ENCODE measurements around the gene GJA3. TPM values are rescaled to one million over a fixed set of nuclear protein-coding genes. Genes with fewer than 3 reads are reported as not detected.
A peak's percentile ranks its signal among the peaks of the same experiment; 100 is the strongest.
"Not testable (repeated sequence)": the region's sequence is repeated elsewhere in the genome, so short reads cannot be mapped to it uniquely, and the experiment has no call there.

Gene GJA3
- total RNA-seq, 1 experiment from 2014 or later, result 3.3 TPM

DNA sequence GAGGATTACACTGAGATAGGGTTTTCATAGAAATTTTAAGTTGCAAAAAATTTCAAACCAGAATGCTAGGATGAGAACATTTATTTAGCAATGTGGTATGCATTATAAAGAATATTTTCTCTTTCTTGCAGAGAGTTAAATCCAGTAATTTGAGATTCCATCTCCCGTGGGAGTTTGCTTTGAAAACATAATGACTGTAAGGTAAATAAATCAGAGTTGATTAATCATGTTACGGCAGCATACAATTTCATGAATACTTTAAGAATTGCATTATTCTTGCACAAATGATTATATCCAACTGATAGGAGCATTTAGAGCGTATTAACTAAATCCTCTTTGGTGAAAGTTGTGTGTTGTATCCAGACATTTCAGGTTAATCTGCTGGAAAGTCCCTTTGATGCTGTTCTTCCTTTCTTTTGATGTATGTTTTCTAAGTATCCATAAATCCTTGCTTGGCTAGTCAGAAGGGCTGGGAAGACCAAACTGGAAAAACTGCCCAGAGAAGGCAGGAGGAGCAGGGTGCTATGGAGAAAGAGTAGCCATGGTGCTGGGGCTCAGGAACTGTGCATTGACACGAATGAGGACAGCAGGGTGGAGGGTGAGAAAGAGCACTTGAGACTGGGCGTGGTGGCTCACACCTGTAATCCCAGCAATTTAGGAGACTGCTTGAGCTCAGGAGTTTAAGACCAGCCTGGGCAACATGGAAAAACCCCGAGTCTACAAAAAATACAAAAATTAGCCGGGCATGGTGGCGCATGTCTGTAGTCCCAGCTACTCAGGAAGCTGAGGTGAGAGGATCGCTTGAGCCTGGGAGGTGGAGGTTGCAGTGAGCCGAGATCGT is 4.8 kb upstream of the GJA3 start:
- no peak for DNase-seq
- Histone ChIP-seq H3K9me3 (no peaks in the 10 kb centered on the region), H3K27me3 (no peaks in the 10 kb centered on the region), H3K4me3 (no peak overlapping the region), H3K36me3 (no peaks in the 10 kb centered on the region)

DNA sequence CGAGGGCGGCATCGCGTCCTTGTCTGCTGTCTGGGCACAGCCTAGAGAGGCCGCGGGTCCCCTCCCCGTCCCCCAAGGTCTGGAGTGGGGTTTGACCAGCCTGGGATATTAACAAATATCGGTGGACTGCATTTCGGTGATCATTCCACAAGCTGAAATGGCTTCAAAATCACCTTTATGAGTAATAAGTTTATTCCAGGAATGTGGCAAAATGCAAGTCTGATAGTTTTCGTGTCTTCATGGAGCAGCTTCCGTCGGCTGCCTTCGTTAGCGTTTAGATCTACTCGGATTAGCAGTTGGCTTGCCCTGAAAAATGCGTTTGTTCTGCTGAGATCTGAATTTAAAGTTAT is 1.1 kb upstream of the GJA3 start:
- H3K4me3 ChIP-seq, result no peak overlapping the region
- H3K27me3 ChIP-seq, result no peaks in the 10 kb centered on the region
- H3K9me3 ChIP-seq, result no peaks in the 10 kb centered on the region
- no peak for DNase-seq
- no peaks in the 10 kb centered on the region for H3K36me3 ChIP-seq

DNA sequence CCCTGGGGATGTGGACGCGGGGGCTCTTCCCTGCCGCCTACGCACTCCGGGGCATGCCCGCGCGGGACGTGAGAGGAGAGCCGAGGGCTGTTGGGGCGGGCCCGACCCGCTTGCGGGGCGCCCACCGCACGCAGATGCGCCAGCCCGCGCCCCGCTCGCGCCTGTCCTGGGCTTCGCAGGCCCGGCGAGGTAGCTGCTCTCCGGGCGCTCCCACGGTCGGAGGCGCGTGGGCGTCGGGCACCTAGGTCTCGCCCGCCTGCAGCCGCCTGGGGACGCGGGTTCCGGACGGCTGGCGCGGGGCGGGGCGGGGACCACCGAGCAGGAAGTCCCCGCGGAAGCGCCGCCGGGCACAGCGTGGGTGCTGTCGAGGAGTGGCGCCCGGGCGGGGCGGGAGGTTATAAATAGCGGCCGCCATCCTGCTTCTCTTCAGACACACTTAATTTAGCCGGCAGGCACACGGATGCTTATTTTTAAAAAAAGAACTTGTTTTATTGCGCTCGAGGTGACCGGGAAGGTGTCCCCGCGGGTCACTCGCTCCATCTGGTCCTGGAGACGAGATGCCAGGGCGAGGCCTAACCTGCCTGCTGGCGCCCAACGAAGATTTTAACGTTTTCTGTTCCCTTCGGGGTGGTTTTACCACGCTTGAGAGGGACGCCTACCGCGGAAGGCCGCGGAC is 561 bp upstream of the GJA3 start:
- Histone ChIP-seq H3K4me3 (peak overlapping the region; percentile 56), H3K9me3 (no peaks in the 10 kb centered on the region), H3K36me3 (no peaks in the 10 kb centered on the region), H3K27me3 (no peaks in the 10 kb centered on the region)
- no peak for DNase-seq

DNA sequence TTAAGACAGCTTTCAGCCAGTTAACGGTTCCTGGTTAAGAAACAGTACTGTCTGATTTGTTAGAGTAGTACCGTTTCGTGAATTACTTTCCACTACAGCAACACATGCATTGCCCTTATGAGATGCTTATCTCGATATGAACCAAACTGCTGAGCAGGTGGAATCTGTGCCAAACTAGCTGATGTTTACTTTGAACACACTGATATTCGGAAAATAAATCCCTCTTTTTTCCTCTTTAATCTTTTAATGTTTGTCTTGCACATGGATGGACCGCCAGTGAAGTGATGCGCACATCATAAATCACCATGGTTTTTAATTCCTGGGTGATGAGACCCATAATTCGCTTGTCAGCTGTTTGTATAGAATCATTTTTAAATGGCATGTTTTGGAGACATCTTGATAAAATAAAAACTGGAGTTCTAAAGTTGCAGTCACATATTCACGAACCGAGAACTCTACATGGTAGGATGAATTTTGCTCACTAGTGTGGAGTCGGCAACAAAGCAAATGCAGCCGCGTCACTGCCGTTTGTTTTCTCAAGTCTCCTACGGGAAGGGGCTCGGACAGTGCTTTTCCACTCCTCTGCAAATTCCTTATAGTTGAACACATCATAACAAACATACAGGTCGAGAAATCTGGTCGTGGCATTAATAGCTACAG is 1.1 kb downstream of the GJA3 start:
- Histone ChIP-seq H3K4me3 (peak overlapping the region; percentile 56), H3K9me3 (no peaks in the 10 kb centered on the region), H3K27me3 (no peaks in the 10 kb centered on the region), H3K36me3 (no peaks in the 10 kb centered on the region)
- DNase-seq, result no peak

DNA sequence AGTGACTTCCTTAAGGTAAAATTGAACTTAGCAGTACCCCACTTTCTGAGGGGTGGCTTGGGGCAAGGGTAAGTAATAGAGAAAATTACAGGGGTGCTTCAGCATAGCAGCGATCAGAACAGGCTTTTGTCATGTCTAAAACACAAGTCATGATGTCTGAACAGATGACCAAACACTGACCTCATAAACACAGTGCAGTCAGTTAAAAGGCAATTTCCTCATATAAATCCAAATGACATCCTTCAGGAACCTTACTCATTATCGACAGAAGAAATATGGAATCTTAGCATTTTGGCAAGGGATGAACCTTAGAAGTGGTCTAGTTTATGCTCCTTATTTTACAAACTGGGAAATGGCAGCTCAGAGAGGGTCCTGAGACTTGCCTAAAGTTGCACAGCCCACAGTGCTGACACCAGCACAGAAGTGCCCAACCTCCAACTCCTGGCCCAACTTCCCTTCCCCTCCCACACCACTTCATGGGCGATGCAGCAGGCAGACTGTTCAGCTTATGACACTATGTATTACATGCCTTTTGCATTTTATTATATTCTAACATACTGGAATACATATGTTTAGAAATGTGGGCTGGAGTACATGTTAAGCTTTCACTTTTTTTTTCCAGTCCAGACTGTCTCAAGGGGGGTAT is 3.6 kb downstream of the GJA3 start:
- no peaks in the 10 kb centered on the region for H3K27me3 ChIP-seq
- H3K4me3 ChIP-seq, result no peak overlapping the region
- no peaks in the 10 kb centered on the region for H3K36me3 ChIP-seq
- no peak for DNase-seq
- no peaks in the 10 kb centered on the region for H3K9me3 ChIP-seq

DNA sequence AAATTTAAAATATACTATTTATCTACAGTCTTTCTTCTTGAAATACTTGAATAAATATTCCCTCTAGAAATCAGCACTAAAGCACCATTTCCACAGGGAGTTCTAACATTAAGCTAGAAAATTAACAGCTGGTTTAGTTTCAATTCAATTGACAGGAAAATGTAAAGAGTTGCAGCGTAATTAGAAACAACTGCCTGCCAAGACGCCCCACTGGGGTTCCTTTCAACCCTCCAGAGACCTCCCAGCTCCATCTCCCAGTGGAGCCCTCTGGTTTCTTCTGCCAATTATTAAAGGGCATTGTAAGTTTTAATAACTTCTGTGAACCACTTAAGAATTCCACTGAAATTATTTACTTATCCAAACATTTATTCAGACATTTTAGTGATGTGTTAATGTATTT is 4.2 kb downstream of the GJA3 start:
- Histone ChIP-seq H3K27me3 (no peaks in the 10 kb centered on the region), H3K4me3 (no peak overlapping the region), H3K36me3 (no peaks in the 10 kb centered on the region), H3K9me3 (no peaks in the 10 kb centered on the region)
- no peak for DNase-seq

DNA sequence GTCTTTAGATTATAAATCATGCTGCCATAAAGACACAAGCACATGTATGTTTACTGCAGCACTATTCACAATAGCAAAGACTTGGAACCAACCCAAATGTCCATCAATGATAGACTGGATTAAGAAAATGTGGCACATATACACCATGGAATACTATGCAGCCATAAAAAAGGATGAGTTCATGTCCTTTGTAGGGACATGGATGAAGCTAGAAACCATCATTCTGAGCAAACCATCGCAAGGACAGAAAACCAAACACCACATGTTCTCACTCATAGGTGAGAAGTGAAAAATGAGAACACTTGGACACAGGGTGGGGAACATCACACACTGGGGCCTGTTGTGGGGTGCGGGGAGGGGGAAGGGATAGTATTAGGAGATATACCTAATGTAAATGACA is 7.6 kb downstream of the GJA3 start:
- not testable (repeated sequence) for H3K9me3 ChIP-seq, H3K4me3 ChIP-seq, DNase-seq, H3K36me3 ChIP-seq, H3K27me3 ChIP-seq

DNA sequence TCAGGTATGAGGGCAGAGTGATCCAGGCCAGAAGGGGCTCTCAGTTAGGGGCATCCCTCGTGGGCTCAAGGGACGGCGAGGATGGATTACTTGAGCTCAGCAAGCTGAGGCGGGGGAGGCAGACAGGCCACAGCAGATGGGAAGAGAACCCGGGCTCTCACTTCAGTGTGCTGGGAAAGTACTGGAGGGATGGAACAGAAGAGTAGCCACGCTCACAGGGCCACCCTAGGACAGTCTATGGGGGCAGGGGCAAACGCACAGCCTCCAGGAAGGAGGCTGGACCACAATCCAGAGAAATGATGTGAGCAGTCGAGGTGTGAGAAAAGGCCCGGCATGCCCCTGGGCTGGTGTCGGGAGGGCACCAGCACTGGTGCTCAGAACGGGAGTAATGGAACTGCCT is 9.2 kb downstream of the GJA3 start:
- Histone ChIP-seq H3K27me3 (no peaks in the 10 kb centered on the region), H3K36me3 (no peaks in the 10 kb centered on the region), H3K9me3 (no peaks in the 10 kb centered on the region), H3K4me3 (no peak overlapping the region)
- no peak for DNase-seq

DNA sequence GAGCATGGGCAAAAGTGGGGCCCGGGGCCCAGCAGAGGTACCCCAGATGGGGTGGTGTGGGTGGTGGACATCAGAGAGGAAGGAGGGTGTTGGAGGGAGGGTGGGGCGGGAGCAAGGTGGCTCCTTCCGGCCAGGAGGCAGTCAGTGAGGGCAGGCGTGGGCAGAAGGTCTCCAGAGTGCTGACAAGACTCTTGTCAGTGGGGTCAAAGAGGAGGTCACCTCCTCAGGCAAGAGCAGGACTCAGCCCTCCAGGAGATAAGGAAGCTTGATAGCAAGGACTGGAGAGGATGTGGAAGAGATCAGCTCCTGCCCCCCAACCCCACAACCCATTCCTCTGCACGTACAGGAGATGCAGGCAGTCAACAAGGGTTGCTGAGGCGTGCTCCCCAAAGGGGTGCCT is 9.8 kb downstream of the GJA3 start:
- H3K9me3 ChIP-seq, result no peaks in the 10 kb centered on the region
- H3K27me3 ChIP-seq, result no peaks in the 10 kb centered on the region
- DNase-seq, result no peak
- no peaks in the 10 kb centered on the region for H3K36me3 ChIP-seq
- H3K4me3 ChIP-seq, result no peak overlapping the region

DNA sequence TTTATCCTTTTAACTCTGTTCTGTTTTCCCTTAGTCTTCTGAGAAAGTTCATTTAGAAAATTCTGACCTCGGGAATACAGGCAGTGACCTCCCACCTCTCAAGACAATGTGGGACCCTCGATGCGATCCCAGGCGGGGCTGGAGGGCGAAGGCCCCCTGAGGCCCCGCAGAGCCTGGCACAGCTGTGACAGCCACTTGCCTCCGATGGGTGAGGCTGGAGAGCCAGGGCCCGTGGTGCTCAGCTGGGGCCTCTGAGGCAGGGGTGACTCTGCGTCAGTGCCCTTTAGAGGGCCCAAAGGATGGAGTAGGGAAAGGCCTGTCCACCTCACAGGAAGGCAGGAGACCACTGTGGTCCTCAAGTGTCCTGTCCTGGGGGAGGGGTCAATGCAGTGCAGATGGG is 10.3 kb downstream of the GJA3 start:
- no peaks in the 10 kb centered on the region for H3K9me3 ChIP-seq
- no peak for DNase-seq
- no peaks in the 10 kb centered on the region for H3K27me3 ChIP-seq
- no peaks in the 10 kb centered on the region for H3K36me3 ChIP-seq
- H3K4me3 ChIP-seq, result no peak overlapping the region

DNA sequence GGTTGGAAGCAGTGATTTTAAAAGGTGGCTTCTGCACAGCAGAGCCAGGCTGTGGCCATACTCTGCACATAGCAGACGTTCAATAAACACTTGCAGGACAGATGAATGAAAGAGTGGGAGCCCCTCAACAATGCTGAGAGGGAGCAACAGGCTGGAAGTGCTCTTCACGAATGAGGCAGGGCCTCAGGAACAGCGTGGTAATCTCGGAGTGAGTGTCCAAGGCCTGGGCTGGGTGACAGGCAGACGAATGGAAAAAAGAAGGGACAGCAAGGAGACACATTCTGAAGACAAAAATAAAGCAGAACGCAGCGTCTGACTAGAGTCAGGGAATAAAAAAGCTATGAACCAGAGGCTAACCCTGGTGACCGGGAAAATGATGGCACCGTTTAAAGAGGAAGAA is 11.1 kb downstream of the GJA3 start:
- H3K4me3 ChIP-seq, result no peak overlapping the region
- H3K36me3 ChIP-seq, result no peaks in the 10 kb centered on the region
- DNase-seq, result no peak
- H3K27me3 ChIP-seq, result no peaks in the 10 kb centered on the region
- no peaks in the 10 kb centered on the region for H3K9me3 ChIP-seq

DNA sequence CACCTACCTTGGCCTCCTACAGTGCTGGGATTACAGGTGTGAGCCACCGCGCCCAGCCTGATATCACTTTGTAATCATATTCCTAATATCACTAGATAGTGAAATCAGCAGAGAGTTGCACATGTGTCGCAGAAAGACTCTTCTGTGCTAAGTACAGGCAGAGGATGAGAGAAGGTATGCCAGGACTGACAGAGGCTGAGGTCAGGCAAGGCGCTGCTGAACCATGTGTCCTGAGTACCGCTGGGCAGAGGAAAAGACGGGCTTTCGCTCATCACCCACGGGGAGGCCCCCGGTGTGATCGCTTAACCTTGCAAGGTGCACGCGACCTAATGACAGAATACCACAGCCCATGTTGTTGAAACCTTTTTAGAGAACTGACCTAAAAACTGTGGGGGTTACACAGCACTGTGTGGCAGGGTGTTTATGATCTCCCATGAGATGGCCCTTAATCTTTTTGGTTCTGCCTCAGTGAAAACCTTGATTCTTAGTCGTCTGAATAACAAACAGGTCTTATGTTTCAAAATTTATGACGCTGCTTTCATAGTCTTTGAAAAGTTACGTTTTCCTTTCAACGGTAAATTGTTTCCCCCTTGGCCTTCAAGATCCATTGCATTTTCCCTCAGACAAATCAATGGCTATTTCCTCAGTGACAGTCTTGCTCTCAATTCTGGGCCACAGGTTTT is 12.2 kb downstream of the GJA3 start:
- no peaks in the 10 kb centered on the region for H3K9me3 ChIP-seq
- no peaks in the 10 kb centered on the region for H3K36me3 ChIP-seq
- no peak overlapping the region for H3K4me3 ChIP-seq
- no peak for DNase-seq
- H3K27me3 ChIP-seq, result no peaks in the 10 kb centered on the region

DNA sequence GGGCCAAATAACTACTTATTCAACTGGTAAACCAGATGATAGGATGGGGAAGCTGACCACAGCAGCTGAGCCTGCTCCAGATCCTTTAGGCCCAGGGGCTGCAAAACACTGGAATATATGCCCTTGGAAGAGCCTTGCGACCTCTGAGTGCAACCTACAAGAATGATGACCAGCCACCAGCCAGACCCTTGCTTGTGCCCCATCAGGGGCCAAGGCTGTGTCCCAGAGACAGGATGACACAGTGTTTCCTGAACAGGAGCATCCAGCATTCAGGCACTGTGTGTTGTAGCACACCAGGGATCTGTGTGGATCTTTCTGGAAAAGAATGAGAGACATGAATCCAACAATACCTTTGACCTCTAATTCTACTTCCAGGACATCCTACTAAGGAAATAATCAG is 14.5 kb downstream of the GJA3 start:
- Histone ChIP-seq H3K27me3 (no peaks in the 10 kb centered on the region), H3K9me3 (no peaks in the 10 kb centered on the region), H3K36me3 (no peaks in the 10 kb centered on the region), H3K4me3 (no peak overlapping the region)
- no peak for DNase-seq

DNA sequence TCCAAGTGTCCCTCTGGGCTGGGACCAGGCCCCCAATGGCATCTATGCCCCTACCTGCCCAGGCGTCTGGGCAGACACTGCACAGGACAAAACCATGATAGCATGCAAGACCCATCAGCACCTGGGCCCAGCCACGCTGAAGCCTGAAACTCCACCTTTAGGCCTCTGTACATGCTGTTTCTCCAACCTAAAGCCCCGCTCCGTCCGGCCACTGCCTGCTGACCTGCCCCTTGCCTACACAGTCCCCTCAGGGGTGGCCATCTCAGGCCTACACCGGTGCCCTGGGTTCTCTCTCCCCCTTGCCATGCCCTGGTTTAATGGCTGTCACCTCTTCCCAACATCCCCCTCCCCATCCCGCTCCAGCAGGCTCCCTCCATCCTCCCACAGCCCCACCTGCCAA is 15.3 kb downstream of the GJA3 start:
- Histone ChIP-seq H3K4me3 (no peak overlapping the region), H3K27me3 (no peaks in the 10 kb centered on the region), H3K9me3 (no peaks in the 10 kb centered on the region), H3K36me3 (no peaks in the 10 kb centered on the region)
- DNase-seq, result no peak

DNA sequence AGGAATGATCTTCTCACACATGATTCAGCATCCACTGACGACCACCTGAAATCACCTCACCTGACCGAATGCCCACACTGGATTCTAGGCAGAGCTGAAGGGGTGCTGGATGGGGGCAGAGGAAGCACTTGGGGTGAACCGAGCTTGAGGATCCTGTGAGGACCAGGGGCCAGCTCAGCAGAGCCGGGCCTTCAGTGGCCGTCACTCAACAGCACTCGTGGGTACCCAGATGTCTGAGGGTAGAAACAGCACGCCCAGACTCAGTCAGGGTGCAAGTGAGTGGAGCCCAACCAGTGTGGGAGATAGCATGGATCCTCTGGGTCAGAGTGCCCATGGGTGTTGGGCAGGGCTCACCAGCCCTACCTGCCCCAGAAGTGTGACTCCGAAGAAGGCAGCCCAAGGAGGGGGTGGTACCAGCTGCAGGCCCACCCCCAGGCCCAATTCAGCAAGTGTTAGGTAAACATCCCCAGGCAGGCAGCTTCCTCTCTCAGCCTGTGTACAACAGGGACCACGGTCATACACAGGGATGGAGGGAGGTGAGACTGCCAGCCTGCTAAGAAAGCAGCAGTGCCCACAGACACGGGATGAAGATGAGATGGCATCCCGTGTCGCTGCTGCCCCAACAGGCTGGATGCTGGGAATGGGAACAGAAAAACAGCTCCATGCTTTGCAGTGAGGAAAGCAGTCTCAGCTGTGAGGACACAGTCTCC is 16.6 kb downstream of the GJA3 start:
- Histone ChIP-seq H3K27me3 (no peaks in the 10 kb centered on the region), H3K4me3 (no peak overlapping the region), H3K9me3 (no peaks in the 10 kb centered on the region), H3K36me3 (no peaks in the 10 kb centered on the region)
- no peak for DNase-seq

DNA sequence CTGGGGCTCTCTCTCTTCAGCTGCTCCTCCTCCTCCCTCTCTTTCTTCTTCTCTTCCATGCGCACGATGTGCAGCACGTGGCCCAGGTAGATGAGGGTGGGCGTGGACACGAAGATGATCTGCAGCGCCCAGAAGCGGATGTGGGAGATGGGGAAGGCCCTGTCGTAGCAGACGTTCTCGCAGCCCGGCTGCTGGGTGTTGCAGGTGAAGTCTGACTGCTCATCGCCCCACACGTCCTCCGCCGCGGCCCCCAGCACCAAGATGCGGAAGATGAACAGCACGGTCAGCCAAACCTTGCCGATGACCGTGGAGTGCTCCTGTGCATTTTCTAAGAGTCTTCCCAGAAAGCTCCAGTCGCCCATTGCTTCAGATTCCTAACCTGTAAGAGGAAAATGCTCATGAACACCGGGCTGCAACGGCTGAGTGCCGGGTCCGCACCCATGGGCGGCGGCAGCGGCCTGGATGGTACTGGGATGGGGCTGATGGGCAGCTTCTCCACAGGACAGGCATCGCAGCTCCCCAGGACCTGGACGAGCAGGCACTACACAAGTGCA is 17.8 kb downstream of the GJA3 start:
- Histone ChIP-seq H3K27me3 (no peaks in the 10 kb centered on the region), H3K9me3 (no peaks in the 10 kb centered on the region), H3K36me3 (no peaks in the 10 kb centered on the region), H3K4me3 (no peak overlapping the region)
- no peak for DNase-seq

Data from MG63 (cell line).